Muscle of arm (tissue), 14 donors: ENCODE data around the gene USP8. TPM values are rescaled to one million over a fixed set of nuclear protein-coding genes. Genes with fewer than 3 reads are reported as not detected.
"Not testable (repeated sequence)": the region's sequence is repeated elsewhere in the genome, so short reads cannot be mapped to it uniquely, and the experiment has no call there.

Source experiments
- DNase-seq: peaks from one replicate; pipeline ENCODE4 v3.0.0-alpha.2; 2013
- long read RNA-seq, 11 donors: transcript quantifications; one replicate each; lab custom pipeline, GENCODE V29; 2026
- polyA plus RNA-seq, 12 donors: library from polyadenylated mRNA; unstranded; fragments of 120-200 nt; gene quantifications; one replicate each; pipeline ENCODE4 v1.2.1, GENCODE V29; 2013; ENCODE audit not compliant: insufficient read length in 12 of 12

Gene USP8
- polyA plus RNA-seq, result 100 to 1,000 TPM in 1 of 12 donors, 10 to 100 TPM in 11; 26.9 to 125 (median 34.0) TPM
- long read RNA-seq, donor 1, partial matches to known transcripts, result 30 of 32 reads
- long read RNA-seq, donor 1, other reads (novel, unspliced or antisense), result 0 of 32 reads
- long read RNA-seq, donor 2, full-length matches to known transcripts, result 4 of 4 reads
- long read RNA-seq, donor 2, partial matches to known transcripts, result 0 of 4 reads
- long read RNA-seq, donor 2, other reads (novel, unspliced or antisense), result 0 of 4 reads
- long read RNA-seq, donor 3, result 0 reads
- long read RNA-seq, donor 4, result 0 reads
- long read RNA-seq, donor 5, partial matches to known transcripts, result 0 of 1 reads
- long read RNA-seq, donor 5, other reads (novel, unspliced or antisense), result 0 of 1 reads
- long read RNA-seq, donor 6, result 0 reads
- long read RNA-seq, donor 7, partial matches to known transcripts, result 6 of 7 reads
- long read RNA-seq, donor 7, other reads (novel, unspliced or antisense), result 0 of 7 reads
- long read RNA-seq, donor 8, partial matches to known transcripts, result 0 of 2 reads
- long read RNA-seq, donor 8, other reads (novel, unspliced or antisense), result 0 of 2 reads
- long read RNA-seq, donor 9, partial matches to known transcripts, result 0 of 2 reads
- long read RNA-seq, donor 9, other reads (novel, unspliced or antisense), result 0 of 2 reads
- long read RNA-seq, donor 10, partial matches to known transcripts, result 6 of 9 reads
- long read RNA-seq, donor 10, other reads (novel, unspliced or antisense), result 0 of 9 reads
- long read RNA-seq, donor 11, partial matches to known transcripts, result 0 of 1 reads
- long read RNA-seq, donor 11, other reads (novel, unspliced or antisense), result 0 of 1 reads

DNA sequence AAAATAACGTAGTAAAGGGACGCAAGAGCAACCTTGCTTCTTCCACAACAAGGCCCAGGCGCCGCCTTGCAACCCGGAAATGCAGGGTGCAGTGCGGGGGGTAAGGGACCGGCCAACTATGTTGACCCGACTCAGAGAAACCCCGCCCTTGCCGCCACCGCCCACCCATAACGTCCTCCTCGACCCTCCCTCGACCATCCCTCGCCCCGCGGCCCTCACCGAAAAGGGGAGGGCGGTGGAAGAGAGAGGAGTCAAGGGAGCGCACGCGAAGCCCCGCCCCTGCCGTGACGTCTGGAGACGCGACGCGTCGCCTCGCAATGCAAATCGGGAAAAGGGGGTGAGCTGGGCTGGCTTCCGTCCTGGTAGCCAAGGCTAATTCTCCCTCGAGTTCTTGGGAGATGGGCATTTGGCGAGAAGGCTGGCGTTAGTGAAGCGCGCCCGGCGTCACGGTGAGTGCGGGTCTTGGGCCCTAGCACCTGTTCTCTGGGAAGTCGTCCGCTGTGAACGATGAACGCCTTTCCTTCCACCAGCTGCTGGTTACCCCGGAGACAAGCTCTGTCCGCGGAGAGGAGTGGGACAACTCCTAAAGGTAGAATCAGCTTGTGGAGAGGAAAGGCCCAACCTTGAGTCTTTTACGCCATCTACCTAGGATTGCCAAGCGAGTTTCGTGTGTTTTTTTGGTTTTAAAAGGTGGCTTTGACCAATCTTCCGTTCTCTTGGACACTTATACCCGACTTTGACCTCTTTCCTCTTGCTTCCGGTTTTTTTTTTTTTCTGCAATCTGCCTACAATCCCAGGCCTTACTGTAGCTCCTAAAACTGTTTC is at the start of gene USP8:
USP8 (plus strand) TSS at position 340 of the 825 bp plus-strand sequence. CDS start 14,669 bp downstream, outside the sequence.
- peak; percentile 99 for DNase-seq

DNA sequence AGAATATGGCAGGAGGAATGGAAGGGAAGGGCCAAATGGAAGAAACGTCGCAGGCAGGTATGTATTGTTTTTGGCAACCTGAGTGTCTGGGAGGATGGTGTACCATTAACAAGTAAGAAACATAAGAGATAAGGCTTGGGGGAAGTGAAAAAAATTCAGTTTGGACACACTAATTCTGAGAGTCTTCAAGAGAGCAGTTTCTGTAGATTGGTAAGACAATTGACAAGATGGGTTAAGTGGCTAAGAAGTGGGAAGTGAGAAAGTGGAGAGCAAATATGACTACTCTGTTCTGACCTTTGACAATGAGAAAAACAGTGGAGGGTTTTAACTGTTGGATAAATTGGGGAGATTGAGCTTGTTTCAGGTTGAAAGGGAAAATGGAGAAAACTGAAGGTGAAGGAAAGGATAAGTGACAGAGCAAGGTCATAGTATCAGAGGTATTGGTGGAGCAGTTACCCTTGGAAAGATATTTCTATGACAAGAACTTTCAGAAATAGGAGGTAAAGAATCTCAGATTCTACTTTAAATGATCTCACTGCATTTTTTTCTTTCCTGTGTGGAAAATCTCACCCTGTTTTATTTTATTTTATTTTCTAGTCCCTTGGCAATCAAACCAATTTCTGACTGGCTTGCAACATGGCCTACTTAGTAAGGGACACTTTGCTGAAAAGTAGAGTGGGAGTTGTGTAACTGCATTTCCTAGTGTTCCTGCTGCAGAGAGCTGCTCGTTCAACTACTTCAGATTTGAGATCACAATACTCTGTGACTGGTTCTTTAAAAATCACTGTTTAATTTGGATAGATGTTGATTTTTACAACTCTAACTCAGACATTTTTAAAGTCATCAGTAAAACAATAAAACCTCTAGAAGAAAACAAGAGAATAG is 46.1 kb upstream of the USP8 start:
- no peak for DNase-seq

GRCh38 chr15:50378776-50379175 is 45.4 kb upstream of the USP8 start:
- no peak for DNase-seq

GRCh38 chr15:50379413-50379812 is 44.8 kb upstream of the USP8 start:
- not testable (repeated sequence) for DNase-seq

DNA sequence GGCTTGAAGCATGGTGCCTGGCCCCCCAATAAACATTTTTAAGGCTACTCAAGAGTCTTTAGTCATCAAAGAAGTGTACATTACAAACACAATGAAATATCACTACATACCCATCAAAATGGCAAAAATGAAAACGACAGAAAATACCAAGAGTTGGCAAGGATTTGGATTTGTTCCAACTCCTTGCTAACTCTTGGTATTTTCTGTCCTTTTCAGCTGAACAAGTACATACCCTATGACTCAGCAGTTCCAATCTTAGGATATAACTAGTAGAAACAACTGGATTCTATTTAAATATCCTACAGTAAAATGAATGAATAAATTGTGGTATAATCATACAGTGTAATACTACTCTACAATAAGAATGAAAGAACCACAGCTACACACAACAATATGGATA is 44.1 kb upstream of the USP8 start:
- DNase-seq, result no peak

- no peak for DNase-seq
Measured at GRCh38 chr15:50381438-50381837, 42.8 kb upstream of the USP8 start.

DNA sequence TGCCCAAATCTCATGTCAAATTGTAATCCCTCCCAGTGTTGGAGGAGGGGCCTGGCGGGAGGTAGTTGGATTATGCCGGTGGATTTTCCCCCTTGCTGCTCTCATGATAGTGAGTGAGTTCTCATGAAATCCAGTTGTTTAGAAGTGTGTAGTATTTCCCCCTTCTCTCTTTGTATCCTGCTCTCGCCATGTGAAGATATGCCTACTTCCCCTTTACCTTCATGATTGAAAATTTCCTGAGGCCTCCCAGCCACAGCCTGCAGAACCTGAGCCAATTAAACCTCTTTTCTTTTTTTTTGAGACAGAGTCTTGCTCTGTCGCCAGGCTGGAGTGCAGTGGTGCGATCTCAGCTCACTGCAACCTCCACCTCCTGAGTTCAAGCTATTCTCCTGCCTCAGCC is 41.8 kb upstream of the USP8 start:
- DNase-seq, result not testable (repeated sequence)

GRCh38 chr15:50390554-50391264 is 33.5 kb upstream of the USP8 start:
- no peak for DNase-seq

- DNase-seq, result not testable (repeated sequence)
Measured at GRCh38 chr15:50391561-50391960, 32.6 kb upstream of the USP8 start.

DNA sequence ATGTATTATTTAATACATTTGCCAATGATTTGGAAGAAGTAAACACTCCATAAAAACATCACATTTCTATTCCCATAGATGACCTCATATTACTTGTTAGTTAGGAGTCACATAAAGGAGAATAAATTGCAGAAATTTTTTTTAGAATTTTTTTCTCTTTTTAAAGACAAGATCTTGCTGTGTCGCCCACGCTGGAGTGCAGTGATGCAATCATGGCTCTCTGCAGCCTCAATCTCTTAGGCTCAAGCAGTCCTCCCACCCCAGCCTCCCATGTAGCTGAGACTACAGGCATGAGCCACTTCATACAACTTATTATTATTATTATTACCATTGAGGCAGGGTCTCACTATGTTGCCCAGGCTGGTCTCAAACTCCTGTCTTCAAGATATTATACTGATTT is 12.3 kb upstream of the USP8 start:
- no peak for DNase-seq

DNA sequence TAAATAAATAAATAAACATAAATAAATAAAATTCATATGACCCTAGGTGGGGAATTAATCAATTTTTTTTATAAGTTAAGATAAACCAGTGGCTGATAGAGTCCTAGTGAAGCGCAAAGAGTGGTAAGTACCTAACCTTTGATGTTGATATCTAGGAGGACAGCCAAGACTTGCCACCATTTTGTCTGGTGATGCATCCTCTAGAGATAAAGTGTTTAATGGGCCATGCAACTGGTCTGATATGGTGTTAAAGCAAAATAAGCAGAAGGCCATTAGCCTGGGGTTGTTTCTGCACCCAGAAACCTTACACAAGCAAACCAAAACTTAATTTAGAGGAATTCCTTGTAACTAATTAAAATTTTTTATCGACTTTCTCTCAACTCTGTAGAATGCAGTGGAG is 9.6 kb upstream of the USP8 start:
- no peak for DNase-seq

- no peak for DNase-seq
Measured at GRCh38 chr15:50415752-50416404, 8.3 kb upstream of the USP8 start.

GRCh38 chr15:50416890-50417289 is 7.3 kb upstream of the USP8 start:
- no peak for DNase-seq

- DNase-seq, result no peak
Measured at GRCh38 chr15:50418041-50418583, 6.1 kb upstream of the USP8 start.

- DNase-seq, result no peak
Measured at GRCh38 chr15:50425219-50425618, 1.0 kb downstream of the USP8 start.

DNA sequence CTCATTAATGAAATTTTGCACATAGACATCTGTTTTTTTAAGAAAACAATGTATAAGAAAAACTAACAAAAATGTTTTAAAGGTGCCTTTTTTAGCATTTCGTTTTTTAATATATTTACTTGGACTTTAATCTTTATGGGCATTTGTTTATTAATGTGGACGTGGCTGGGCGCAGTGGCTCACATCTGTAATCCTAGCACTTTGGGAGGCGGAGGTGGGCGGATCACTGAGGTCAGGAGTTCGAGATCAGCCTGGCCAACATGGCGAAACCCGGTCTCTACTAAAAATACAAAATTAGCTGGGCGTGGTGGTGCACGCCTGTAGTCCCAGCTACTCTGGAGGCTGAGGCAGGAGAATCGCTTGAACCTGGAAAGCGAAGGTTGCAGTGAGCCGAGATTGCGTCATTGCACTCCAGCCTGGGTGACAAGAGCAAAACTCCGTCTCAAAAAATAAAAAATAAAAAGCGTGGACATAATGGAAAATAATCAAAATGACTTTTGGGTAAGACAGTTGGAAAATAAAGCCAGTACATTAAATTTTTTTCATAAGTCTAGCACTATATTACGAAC is 1.6 kb downstream of the USP8 start:
- not testable (repeated sequence) for DNase-seq

- DNase-seq, result no peak
Measured at GRCh38 chr15:50426428-50426827, 2.2 kb downstream of the USP8 start.

DNA sequence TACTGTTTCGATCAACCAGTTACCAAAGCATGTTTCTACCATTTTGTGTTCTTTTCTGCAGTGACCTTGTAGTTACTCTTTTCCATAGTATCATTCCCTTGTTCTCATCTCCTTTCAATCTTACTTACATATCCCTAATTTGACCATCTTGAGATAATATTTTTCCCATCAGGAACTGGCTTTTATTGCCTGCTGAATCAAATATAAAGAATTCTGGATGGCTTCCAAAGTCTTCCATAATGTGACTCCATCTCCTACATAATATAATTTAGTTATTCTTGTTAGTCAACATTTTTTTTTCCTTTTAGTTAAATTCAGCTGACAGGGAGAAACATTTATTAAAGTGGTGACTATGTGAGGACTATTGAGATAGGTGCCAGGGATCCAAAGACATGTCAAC is 7.0 kb downstream of the USP8 start:
- DNase-seq, result no peak

DNA sequence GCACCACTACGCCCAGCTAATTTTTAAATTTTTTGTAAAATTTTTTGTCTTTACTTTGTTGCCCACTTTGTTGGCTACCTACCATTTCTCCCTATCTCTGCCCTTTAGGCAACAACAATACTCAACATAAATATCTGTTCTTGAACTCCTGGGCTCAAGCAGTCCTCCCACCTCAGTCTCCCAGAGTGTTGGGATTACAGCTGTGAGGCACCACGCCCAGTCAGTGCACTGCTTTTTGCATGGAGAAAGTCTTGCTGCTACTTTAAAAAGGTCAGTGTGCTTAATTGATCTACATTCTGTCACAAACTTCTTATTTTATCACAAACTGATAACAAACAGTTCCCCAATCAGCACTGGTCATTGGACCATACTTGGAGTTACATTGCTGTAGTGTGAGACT is 8.0 kb downstream of the USP8 start:
- no peak for DNase-seq
